H54 (cell line): Measurements from ENCODE around the gene DIAPH2.
"Not testable (repeated sequence)": the region's sequence is repeated elsewhere in the genome, so short reads cannot be mapped to it uniquely, and the experiment has no call there.

Source experiments
- DNase-seq: peaks from one replicate; pipeline ENCODE4 v3.0.0; 2011; ENCODE audit warnings: low spot score, mixed read lengths; ENCODE audit not compliant: insufficient read length
- FAIRE-seq: peaks from 3 replicates; lab custom pipeline; 2011; peaks lifted over from hg19 to GRCh38; lab: Jason Lieb, UNC
- POLR2A ChIP-seq: IDR thresholded peaks from 2 replicates; pipeline ENCODE4 v1.6.1; 2011; ENCODE audit warnings: low read depth, mild to moderate bottlenecking, low read length

The DIAPH2 gene

DNA sequence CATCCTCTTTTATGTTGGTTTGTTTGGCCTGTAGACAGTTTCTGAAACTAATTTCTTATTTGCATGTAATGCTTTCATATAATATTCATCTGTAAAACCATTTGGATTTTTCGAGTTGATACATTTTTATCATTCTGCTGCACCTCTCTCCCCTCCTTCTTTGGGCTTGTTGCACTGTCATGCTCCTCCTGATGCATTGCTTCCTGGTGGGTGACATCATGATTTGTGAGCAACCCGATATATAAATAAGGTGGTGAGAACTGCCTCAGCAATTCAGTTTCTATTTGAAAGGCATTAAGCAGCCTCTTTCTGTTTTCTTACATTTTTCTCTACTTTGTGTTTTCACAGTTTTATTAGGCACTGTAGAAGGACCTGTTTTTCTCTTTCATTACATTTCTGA lies 714.8 kb downstream of the DIAPH2 start:
- peak; percentile 16 for DNase-seq
- TF ChIP-seq POLR2A = no peak
- FAIRE-seq = peak; percentile 64

- TF ChIP-seq POLR2A = no peak
- no peak for DNase-seq
- no peak for FAIRE-seq
Observed at GRCh38 chrX:97400492-97400891, 715.9 kb downstream of the DIAPH2 start.

- no peak for TF ChIP-seq POLR2A
- no peak for FAIRE-seq
Observed at GRCh38 chrX:97401154-97401553, 716.5 kb downstream of the DIAPH2 start.

GRCh38 chrX:97401586-97402136 lies 717.0 kb downstream of the DIAPH2 start:
- no peak for TF ChIP-seq POLR2A
- no peak for DNase-seq
- FAIRE-seq = no peak

More at GRCh38 chrX:97401154-97401553, 716.5 kb downstream of the DIAPH2 start:
- no peak for DNase-seq

GRCh38 chrX:97402333-97402732 lies 717.7 kb downstream of the DIAPH2 start:
- DNase-seq (no peak), FAIRE-seq (no peak)
- TF ChIP-seq POLR2A = no peak

GRCh38 chrX:97402903-97403302 lies 718.3 kb downstream of the DIAPH2 start:
- TF ChIP-seq POLR2A = no peak
- no peak for DNase-seq
- no peak for FAIRE-seq

- TF ChIP-seq POLR2A = no peak
- no peak for FAIRE-seq
- DNase-seq = no peak
Observed at GRCh38 chrX:97405031-97405660, 720.5 kb downstream of the DIAPH2 start.

DNA sequence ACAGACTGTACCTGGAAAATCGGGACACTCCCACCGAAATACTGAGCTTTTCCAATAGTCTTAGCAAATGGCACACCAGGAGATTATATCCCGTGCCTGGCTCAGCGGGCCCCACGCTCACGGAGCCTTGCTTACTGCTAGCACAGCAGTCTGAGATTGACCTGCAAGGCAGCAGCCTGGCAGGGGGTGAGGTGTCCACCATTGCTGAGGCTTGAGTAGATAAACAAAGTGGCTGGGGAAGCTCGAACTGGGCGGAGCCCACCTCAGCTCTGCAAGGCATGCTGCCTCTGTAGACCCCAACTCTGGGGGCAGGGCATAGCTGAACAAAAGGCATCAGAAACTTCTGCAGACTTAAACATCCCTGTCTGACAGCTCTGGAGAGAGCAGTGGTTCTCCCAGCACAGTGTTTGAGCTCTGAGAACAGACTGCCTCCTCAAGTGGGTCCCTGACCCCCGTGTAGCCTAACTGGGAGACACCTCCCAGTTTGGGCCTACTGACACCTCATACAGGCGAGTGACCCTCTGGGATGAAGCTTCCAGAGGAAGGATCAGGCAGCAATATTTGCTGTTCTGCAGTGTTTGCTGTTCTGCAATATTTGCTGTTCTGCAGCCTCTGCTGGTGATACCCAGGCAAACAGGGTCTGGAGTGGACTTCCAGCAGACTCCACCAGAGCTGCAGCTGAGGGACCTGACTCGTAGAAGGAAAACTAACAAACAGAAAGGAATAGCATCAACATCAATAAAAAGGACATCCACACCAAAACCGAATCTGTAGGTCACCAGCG lies 725.2 kb downstream of the DIAPH2 start:
- not testable (repeated sequence) for FAIRE-seq

GRCh38 chrX:97416461-97416860 lies 731.8 kb downstream of the DIAPH2 start:
- FAIRE-seq = no peak
- no peak for DNase-seq
- no peak for TF ChIP-seq POLR2A

More for the DNA sequence above, 725.2 kb downstream of the DIAPH2 start:
- not testable (repeated sequence) for DNase-seq

DNA sequence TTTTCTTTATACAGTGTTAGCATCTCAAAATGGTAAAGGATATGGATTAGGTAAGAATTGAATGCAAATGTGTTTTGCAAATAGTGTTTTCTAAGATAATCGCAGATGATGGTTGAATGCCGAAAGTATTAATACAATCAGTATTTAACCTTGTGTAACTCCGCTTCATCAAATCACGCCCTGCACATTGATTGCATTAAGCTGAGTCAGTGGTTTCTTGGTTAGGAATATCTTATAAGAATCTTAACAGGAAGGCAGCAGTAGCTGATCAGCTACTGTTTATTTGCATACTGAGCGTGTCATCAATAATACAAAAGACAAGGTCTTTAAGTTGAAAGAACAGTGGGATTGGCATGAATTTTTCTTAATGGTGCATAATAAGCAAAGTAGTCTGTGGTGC lies 744.5 kb downstream of the DIAPH2 start:
- DNase-seq = no peak
- no peak for FAIRE-seq
- no peak for TF ChIP-seq POLR2A

GRCh38 chrX:97431281-97431680 lies 746.6 kb downstream of the DIAPH2 start:
- DNase-seq (no peak), FAIRE-seq (no peak)
- no peak for TF ChIP-seq POLR2A

DNA sequence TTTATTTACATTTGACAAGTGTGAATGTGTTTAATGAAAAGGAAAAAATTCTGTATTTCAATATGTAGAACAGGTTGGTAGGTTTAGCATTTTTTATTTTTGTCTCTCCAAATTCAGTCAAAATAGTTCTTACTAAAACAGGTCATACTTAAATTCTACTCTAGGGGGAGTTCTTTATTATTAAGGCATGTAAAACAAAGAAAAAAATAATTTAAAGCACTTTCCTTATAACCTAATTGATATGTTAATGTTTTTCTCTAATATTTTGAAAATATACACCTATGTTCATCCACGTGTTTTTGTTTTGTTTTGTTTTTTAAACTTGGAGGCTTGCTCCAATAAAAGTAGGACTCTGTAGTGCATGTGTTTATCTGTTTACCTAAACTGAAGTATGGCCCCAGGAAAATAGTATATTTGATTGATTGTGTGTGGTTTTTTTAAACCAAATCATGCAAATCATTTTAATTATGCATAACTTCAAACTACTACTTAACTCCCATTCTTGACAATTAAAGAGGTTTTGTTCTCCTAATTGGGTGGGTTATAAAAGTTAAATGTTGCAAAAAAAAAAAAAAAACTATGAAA lies 761.7 kb downstream of the DIAPH2 start:
- DNase-seq (no peak), FAIRE-seq (no peak)
- TF ChIP-seq POLR2A = no peak

GRCh38 chrX:97447306-97447705 lies 762.7 kb downstream of the DIAPH2 start:
- no peak for TF ChIP-seq POLR2A
- no peak for FAIRE-seq

DNA sequence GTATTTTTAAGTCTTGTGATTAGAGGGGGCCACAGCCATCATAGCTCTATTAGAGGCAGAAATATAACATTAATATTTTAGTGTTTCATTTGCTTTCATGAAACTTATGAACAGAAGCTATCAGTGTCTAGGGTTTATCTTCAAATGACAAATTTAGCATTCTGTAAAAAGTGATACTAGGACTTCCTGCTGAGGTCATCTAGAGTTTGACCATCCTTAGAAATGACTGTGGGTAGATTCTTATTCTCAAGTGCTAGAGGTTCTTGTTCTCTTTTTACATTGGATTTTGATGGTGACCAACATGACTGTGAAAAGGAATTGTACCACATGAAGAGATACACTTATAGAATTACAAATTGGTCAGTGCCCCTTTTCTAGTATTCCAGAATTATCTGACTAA lies 767.6 kb downstream of the DIAPH2 start:
- TF ChIP-seq POLR2A = no peak
- FAIRE-seq (no peak), DNase-seq (no peak)

More at GRCh38 chrX:97447306-97447705, 762.7 kb downstream of the DIAPH2 start:
- DNase-seq = no peak
